ENCODE measurements around the gene PNMA6E.
"Not testable (repeated sequence)": the region's sequence is repeated elsewhere in the genome, so short reads cannot be mapped to it uniquely, and the experiment has no call there.

PNMA6E gene

DNA sequence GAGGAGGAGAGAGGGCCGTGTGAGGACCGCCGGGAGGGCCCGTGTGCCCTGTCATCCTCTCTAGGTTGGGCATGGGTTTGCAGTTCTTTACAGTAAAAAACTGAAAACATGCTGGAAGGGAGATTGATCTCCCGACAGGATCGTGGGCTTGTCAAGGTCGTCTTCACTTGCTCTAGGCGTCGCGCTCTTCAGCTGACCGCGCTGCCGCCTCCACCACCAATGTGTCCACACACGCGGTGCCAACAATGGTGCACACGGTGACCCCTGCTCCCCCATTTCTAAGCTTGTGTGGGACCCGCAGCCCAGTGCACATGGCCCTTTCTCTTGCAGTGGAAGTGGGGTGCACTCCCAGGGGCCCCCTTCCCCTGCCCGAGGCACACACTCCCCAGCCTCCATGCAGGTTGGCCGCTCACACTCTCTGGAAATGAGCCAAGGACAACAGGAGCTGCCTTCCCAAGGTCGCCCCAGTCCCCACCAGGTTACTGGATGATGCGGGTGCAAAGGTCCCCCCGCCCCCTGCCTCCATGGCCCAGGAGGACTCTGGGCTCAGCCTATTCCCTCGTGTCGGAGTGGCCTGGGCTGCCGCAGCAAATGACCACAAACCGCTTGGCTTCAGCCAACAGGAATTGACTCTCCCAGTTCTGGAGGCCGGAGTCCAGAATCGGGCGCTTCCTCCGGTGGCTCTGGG is 8.4 kb upstream of the PNMA6E start:
- no peak overlapping the region for H3K9ac ChIP-seq (ENCODE audit: low read length in 5 of 5)
- H3K4me3 ChIP-seq (ENCODE audit: low read depth in 1 of 5, low read length in 5 of 5): no peak overlapping the region
- H3K27me3 ChIP-seq (ENCODE audit: control insufficient read depth in 5 of 5, insufficient read depth in 4 of 5, low read length in 5 of 5): peaks cover 0 to 27% (median 4%) of the 10 kb centered on the region in 5 donors
- peaks cover 3 to 50% (median 36%) of the 10 kb centered on the region in 5 donors for H3K4me1 ChIP-seq (ENCODE audit: control insufficient read depth in 5 of 5, insufficient read depth in 5 of 5, low read length in 5 of 5)
- peaks cover 0 to 5% (median 0%) of the 10 kb centered on the region in 5 donors for H3K9me3 ChIP-seq (ENCODE audit: control insufficient read depth in 5 of 5, low read length in 5 of 5)
- H3K27ac ChIP-seq (ENCODE audit: low read depth, low read length): no peak overlapping the region
- no peaks in the 10 kb centered on the region for H3K36me3 ChIP-seq (ENCODE audit: control insufficient read depth in 5 of 5, insufficient read depth in 5 of 5, low read length in 5 of 5)

DNA sequence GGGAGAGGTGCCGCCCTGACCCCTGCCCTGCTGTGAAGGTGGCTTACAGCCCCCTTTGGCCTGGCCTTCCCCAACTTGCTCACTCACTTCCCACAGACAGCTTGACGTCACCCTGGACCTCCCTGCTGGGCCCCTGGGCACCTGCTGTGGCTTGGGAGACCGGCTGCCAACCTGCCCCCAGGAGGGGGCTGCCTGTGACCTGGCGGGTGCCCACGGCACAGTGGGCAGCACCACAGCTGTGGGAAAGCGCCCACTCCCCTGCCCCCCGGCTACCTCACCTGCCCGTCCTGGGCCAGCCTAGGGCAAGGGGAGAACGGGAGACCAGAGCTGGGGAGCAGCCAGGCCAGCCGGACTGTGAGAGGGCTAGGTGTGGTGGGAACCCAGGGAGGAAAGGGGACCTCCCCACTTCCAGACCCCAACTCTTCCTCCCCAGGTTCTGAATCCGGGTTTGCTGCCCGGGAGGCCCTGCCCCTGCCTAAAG is 7.8 kb upstream of the PNMA6E start:
- Histone ChIP-seq H3K9ac (ENCODE audit: low read length in 5 of 5) (no peak overlapping the region), H3K4me3 (ENCODE audit: low read depth in 1 of 5, low read length in 5 of 5) (no peak overlapping the region), H3K27ac (ENCODE audit: low read depth, low read length) (no peak overlapping the region), H3K9me3 (ENCODE audit: control insufficient read depth in 5 of 5, low read length in 5 of 5) (peaks cover 0 to 5% (median 0%) of the 10 kb centered on the region in 5 donors), H3K36me3 (ENCODE audit: control insufficient read depth in 5 of 5, insufficient read depth in 5 of 5, low read length in 5 of 5) (no peaks in the 10 kb centered on the region), H3K27me3 (ENCODE audit: control insufficient read depth in 5 of 5, insufficient read depth in 4 of 5, low read length in 5 of 5) (peaks cover 0 to 27% (median 4%) of the 10 kb centered on the region in 5 donors), H3K4me1 (ENCODE audit: control insufficient read depth in 5 of 5, insufficient read depth in 5 of 5, low read length in 5 of 5) (peaks cover 3 to 50% (median 36%) of the 10 kb centered on the region in 5 donors)

DNA sequence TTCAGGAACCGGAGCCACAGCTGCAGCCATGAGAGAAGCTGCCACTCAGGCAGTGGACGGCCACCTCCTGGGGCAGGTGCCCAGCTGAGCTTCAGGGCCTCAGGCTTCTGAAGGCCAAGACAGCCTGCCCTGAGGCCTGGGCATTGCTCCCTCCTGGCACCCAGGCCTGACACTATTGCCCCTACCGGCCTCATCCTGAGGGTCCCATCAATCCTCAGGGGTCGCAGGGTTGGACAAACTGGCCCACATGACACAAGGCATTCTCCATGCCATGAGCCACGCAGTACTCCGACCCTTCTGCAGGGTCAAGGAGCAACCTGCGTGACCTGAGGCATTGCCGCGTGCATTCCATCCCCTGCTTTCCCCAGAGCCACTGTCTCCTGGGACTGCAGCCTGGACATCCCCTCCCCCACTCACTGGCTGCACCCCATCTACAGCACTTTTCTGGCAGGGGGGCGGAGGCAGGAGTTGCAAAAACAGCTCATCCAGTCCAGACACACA is 7.1 kb upstream of the PNMA6E start:
- Histone ChIP-seq H3K4me3 (ENCODE audit: low read depth in 1 of 5, low read length in 5 of 5) (no peak overlapping the region), H3K9me3 (ENCODE audit: control insufficient read depth in 5 of 5, low read length in 5 of 5) (peaks cover 0 to 5% (median 0%) of the 10 kb centered on the region in 5 donors), H3K9ac (ENCODE audit: low read length in 5 of 5) (no peak overlapping the region), H3K27ac (ENCODE audit: low read depth, low read length) (no peak overlapping the region), H3K27me3 (ENCODE audit: control insufficient read depth in 5 of 5, insufficient read depth in 4 of 5, low read length in 5 of 5) (peaks cover 0 to 23% (median 4%) of the 10 kb centered on the region in 5 donors), H3K4me1 (ENCODE audit: control insufficient read depth in 5 of 5, insufficient read depth in 5 of 5, low read length in 5 of 5) (peaks cover 3 to 50% (median 36%) of the 10 kb centered on the region in 5 donors), H3K36me3 (ENCODE audit: control insufficient read depth in 5 of 5, insufficient read depth in 5 of 5, low read length in 5 of 5) (no peaks in the 10 kb centered on the region)

DNA sequence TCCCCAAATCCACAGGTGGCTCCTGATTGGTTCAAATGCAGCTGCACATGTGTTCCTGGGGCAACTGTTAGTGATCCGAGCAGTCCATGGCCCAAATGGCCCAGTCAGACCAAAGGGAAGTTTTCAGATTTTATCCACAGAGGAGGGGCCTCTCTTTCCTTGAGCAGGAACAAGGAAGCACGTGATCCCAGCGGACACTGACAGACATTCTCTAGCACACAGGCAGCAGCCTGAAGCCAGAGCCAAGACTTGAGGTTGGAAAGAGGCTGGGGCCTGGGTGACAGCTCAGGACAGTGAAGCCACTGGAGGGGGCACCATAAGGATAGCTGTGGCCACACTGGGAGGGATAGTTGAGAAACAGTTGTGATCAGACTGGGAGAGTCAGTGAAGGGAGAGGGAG is 6.6 kb upstream of the PNMA6E start:
- no peak overlapping the region for H3K27ac ChIP-seq (ENCODE audit: low read depth, low read length)
- H3K36me3 ChIP-seq (ENCODE audit: control insufficient read depth in 5 of 5, insufficient read depth in 5 of 5, low read length in 5 of 5): no peaks in the 10 kb centered on the region
- peaks cover 0 to 23% (median 3%) of the 10 kb centered on the region in 5 donors for H3K27me3 ChIP-seq (ENCODE audit: control insufficient read depth in 5 of 5, insufficient read depth in 4 of 5, low read length in 5 of 5)
- H3K9ac ChIP-seq (ENCODE audit: low read length in 5 of 5): no peak overlapping the region
- peaks cover 0 to 5% (median 0%) of the 10 kb centered on the region in 5 donors for H3K9me3 ChIP-seq (ENCODE audit: control insufficient read depth in 5 of 5, low read length in 5 of 5)
- peaks cover 3 to 46% (median 33%) of the 10 kb centered on the region in 5 donors for H3K4me1 ChIP-seq (ENCODE audit: control insufficient read depth in 5 of 5, insufficient read depth in 5 of 5, low read length in 5 of 5)
- H3K4me3 ChIP-seq (ENCODE audit: low read depth in 1 of 5, low read length in 5 of 5): no peak overlapping the region

DNA sequence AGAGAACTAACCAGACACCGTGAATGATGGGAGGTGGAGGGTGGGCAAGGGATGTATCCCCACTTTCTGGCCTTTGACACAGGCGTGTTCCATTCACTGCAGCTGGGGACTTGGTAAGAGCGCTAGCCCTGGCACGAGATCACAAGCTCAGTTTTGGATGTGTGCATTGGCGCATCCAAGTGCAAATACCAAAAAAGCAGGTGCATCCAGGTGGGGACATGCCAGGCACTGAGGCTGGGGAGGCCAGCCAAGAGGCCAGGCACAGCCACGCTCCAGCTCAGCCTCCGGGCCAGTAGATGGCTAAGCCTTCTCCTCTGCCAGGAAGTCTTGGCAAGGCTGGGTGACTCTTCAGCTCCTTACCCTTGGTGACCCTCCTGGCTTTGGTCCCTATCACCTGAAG is 5.8 kb upstream of the PNMA6E start:
- Histone ChIP-seq H3K36me3 (ENCODE audit: control insufficient read depth in 5 of 5, insufficient read depth in 5 of 5, low read length in 5 of 5) (no peaks in the 10 kb centered on the region), H3K27ac (ENCODE audit: low read depth, low read length) (no peak overlapping the region), H3K9me3 (ENCODE audit: control insufficient read depth in 5 of 5, low read length in 5 of 5) (peaks cover 0 to 5% (median 0%) of the 10 kb centered on the region in 5 donors), H3K4me3 (ENCODE audit: low read depth in 1 of 5, low read length in 5 of 5) (no peak overlapping the region), H3K27me3 (ENCODE audit: control insufficient read depth in 5 of 5, insufficient read depth in 4 of 5, low read length in 5 of 5) (peaks cover 0 to 20% (median 3%) of the 10 kb centered on the region in 5 donors), H3K4me1 (ENCODE audit: control insufficient read depth in 5 of 5, insufficient read depth in 5 of 5, low read length in 5 of 5) (peaks cover 3 to 37% (median 26%) of the 10 kb centered on the region in 5 donors), H3K9ac (ENCODE audit: low read length in 5 of 5) (no peak overlapping the region)

DNA sequence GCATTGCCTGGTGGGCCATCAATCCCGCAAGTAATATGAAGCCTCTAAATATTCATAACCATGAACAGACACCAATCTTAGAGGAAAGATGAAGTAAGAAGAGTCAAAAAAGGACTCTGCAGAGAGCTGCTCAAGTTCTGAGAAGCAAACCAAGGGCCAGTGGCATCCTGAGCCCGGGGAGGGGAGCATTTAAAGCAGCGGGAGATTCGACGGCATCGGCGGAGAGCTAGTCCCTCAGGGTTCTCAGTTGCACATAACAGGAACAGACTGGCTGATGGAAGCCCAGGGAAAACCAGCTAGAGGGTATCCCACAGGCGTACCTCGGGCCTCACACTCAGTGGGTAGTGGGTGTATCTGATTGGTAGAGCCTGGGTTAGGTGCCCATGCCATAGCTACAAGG is 4.9 kb upstream of the PNMA6E start:
- peaks cover 3 to 30% (median 20%) of the 10 kb centered on the region in 5 donors for H3K4me1 ChIP-seq (ENCODE audit: control insufficient read depth in 5 of 5, insufficient read depth in 5 of 5, low read length in 5 of 5)
- no peak overlapping the region for H3K9ac ChIP-seq (ENCODE audit: low read length in 5 of 5)
- peaks cover 0 to 9% (median 0%) of the 10 kb centered on the region in 5 donors for H3K9me3 ChIP-seq (ENCODE audit: control insufficient read depth in 5 of 5, low read length in 5 of 5)
- peaks cover 0 to 17% (median 3%) of the 10 kb centered on the region in 5 donors for H3K27me3 ChIP-seq (ENCODE audit: control insufficient read depth in 5 of 5, insufficient read depth in 4 of 5, low read length in 5 of 5)
- H3K27ac ChIP-seq (ENCODE audit: low read depth, low read length): no peak overlapping the region
- H3K36me3 ChIP-seq (ENCODE audit: control insufficient read depth in 5 of 5, insufficient read depth in 5 of 5, low read length in 5 of 5): no peaks in the 10 kb centered on the region
- H3K4me3 ChIP-seq (ENCODE audit: low read depth in 1 of 5, low read length in 5 of 5): no peak overlapping the region

DNA sequence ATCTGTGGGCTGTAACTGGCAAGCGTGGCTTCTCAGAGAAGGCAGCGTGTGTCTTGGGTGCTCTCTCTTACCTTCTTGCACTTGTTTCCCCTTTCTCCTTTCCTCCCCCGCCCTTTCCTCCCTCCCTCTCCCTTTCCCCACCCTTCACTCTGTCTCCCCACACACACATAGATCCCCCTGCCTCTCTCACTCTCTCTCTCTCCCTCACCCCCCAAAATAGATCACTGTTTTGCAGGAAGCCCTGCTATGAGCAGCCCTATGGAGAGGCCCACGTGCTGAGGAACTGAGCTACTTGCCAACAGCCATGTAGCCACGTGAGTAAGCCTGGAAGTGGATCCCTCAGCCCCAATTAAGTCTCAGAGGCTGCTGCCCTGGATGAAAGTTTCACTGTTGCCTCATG is 4.3 kb upstream of the PNMA6E start:
- no peak overlapping the region for H3K9ac ChIP-seq (ENCODE audit: low read length in 5 of 5)
- no peak overlapping the region for H3K4me3 ChIP-seq (ENCODE audit: low read depth in 1 of 5, low read length in 5 of 5)
- H3K27ac ChIP-seq (ENCODE audit: low read depth, low read length): no peak overlapping the region
- H3K36me3 ChIP-seq (ENCODE audit: control insufficient read depth in 5 of 5, insufficient read depth in 5 of 5, low read length in 5 of 5): no peaks in the 10 kb centered on the region
- peaks cover 0 to 17% (median 3%) of the 10 kb centered on the region in 5 donors for H3K27me3 ChIP-seq (ENCODE audit: control insufficient read depth in 5 of 5, insufficient read depth in 4 of 5, low read length in 5 of 5)
- peaks cover 0 to 24% (median 16%) of the 10 kb centered on the region in 5 donors for H3K4me1 ChIP-seq (ENCODE audit: control insufficient read depth in 5 of 5, insufficient read depth in 5 of 5, low read length in 5 of 5)
- H3K9me3 ChIP-seq (ENCODE audit: control insufficient read depth in 5 of 5, low read length in 5 of 5): peaks cover 0 to 9% (median 0%) of the 10 kb centered on the region in 5 donors

DNA sequence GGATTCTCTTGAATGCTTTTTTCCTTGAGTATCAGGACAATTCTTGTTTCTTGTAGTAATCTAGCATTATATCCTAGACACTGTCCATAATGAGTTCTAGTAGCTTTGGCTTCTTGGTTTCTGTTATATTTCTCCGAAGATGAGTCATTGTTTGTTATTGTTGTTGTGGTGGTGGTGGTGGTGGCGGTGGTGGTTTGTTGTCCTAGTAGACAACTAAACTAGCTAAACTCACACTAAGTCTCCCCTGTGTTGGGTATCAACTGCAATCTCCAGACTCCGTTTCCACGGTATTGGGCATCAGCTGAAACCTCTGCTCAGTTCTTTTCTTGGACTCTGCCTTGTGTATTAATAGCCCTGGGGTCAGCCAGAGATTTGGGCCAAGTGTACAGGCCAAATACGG is 3.2 kb upstream of the PNMA6E start:
- H3K9me3 ChIP-seq (ENCODE audit: control insufficient read depth in 5 of 5, low read length in 5 of 5); H3K9ac ChIP-seq (ENCODE audit: low read length in 5 of 5); H3K27ac ChIP-seq (ENCODE audit: low read depth, low read length); H3K36me3 ChIP-seq (ENCODE audit: control insufficient read depth in 5 of 5, insufficient read depth in 5 of 5, low read length in 5 of 5); H3K4me3 ChIP-seq (ENCODE audit: low read depth in 1 of 5, low read length in 5 of 5): not testable (repeated sequence)
- Histone ChIP-seq H3K27me3 (ENCODE audit: control insufficient read depth in 5 of 5, insufficient read depth in 4 of 5, low read length in 5 of 5) (peaks cover 0 to 17% (median 3%) of the 10 kb centered on the region in 5 donors), H3K4me1 (ENCODE audit: control insufficient read depth in 5 of 5, insufficient read depth in 5 of 5, low read length in 5 of 5) (peaks cover 0 to 21% (median 13%) of the 10 kb centered on the region in 5 donors)

DNA sequence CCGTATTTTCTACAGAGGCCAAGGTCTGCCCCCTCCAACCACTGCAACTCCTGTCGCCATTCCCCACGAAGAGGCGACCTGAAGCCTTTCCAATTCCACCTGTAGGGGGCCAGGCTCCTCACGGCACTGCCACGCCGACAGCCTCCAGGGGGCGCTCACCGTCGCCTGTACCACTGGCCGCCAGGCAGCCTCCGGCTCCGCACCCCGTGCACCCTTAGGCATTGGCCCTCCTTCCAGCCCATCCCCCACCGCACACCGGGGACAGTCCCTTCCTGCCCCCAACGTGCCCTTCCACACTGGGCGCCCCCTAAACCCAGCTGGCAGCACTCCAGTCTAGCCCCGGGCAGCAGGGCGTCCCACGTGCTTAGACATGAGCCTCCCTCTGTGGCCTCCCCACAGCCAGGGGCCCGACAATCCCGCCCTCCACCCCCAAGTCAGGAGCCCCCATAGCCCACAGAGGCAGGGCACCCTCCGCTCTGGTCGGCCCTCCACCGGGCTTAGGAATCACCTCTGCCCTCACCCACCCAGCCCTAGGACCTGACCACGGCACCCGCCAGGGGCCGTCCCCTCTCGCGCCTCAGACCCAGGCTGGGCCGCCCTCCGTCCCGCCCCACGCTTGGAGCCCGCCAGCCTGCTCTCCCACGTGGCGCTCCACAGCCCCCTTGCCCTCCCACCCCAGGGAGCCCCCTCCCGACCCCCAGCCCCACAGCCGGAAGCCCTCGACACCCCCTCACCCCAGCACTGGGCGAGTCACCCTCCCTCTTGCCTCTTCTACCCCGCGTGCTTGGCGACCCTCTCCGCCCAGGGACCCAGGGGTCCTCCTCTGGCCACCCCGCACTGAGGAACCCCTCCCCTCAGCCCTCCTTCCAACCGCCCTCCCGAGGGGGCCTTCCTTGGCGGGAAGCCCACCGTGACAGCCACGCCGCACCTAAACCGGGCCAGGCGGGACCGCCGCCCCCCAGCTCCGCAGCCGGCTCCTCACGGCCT is 711 bp downstream of the PNMA6E start:
- Histone ChIP-seq H3K9ac (ENCODE audit: low read length in 5 of 5) (no peak overlapping the region), H3K4me3 (ENCODE audit: low read depth in 1 of 5, low read length in 5 of 5) (no peak overlapping the region), H3K27ac (ENCODE audit: low read depth, low read length) (no peak overlapping the region), H3K36me3 (ENCODE audit: control insufficient read depth in 5 of 5, insufficient read depth in 5 of 5, low read length in 5 of 5) (no peaks in the 10 kb centered on the region), H3K4me1 (ENCODE audit: control insufficient read depth in 5 of 5, insufficient read depth in 5 of 5, low read length in 5 of 5) (peaks cover 0 to 3% (median 0%) of the 10 kb centered on the region in 5 donors), H3K27me3 (ENCODE audit: control insufficient read depth in 5 of 5, insufficient read depth in 4 of 5, low read length in 5 of 5) (peaks cover 3 to 10% (median 9%) of the 10 kb centered on the region in 5 donors), H3K9me3 (ENCODE audit: control insufficient read depth in 5 of 5, low read length in 5 of 5) (peaks cover 0 to 4% (median 0%) of the 10 kb centered on the region in 5 donors)

Data from subcutaneous abdominal adipose tissue (tissue), 5 donors.